ENCODE data around the gene C1QTNF6.

DNA sequence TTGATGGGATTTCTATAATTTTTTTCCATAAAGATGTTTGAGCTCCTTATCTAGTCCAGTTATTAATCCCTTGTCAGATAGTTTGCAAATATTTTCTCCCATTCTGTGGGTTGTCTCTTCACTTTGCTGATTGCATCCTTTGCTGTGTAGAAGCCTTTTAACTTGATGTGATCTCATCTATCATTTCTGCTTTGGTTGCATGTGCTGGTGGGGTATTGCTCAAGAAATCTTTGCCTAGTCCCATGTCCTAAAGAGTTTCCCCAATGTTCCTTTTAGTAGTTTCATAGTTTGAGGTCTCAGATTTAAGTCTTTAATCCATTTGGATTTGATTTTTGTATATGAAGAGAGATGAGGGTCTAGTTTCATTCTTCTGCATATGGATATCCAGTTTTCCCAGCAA lies 36.6 kb downstream of the C1QTNF6 start:
- TF ChIP-seq PBX3 (CRISPR knock-in tag; IDR thresholded peaks at IDR 0.05) = no peak
- TF ChIP-seq, protein P1, sequence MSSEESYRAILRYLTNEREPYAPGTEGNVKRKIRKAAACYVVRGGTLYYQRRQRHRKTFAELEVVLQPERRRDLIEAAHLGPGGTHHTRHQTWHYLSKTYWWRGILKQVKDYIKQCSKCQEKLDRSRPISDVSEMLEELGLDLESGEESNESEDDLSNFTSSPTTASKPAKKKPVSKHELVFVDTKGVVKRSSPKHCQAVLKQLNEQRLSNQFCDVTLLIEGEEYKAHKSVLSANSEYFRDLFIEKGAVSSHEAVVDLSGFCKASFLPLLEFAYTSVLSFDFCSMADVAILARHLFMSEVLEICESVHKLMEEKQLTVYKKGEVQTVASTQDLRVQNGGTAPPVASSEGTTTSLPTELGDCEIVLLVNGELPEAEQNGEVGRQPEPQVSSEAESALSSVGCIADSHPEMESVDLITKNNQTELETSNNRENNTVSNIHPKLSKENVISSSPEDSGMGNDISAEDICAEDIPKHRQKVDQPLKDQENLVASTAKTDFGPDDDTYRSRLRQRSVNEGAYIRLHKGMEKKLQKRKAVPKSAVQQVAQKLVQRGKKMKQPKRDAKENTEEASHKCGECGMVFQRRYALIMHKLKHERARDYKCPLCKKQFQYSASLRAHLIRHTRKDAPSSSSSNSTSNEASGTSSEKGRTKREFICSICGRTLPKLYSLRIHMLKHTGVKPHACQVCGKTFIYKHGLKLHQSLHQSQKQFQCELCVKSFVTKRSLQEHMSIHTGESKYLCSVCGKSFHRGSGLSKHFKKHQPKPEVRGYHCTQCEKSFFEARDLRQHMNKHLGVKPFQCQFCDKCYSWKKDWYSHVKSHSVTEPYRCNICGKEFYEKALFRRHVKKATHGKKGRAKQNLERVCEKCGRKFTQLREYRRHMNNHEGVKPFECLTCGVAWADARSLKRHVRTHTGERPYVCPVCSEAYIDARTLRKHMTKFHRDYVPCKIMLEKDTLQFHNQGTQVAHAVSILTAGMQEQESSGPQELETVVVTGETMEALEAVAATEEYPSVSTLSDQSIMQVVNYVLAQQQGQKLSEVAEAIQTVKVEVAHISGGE (tag by site-specific recombination; conservative IDR thresholded peaks at IDR 0.05; ENCODE audit: low read depth) = no peak
- no peak for TF ChIP-seq CTCF (tag by site-specific recombination; IDR thresholded peaks at IDR 0.05)
- no peak for TF ChIP-seq AEBP2 (tag by site-specific recombination; IDR thresholded peaks at IDR 0.05; ENCODE audit: borderline replicate concordance)
- no peak for TF ChIP-seq GLIS2 (tag by site-specific recombination; IDR thresholded peaks at IDR 0.05)
- no peak for TF ChIP-seq ZSCAN23 (tag by site-specific recombination; IDR thresholded peaks at IDR 0.05)
- no peak for TF ChIP-seq ATF2 (tag by site-specific recombination; IDR thresholded peaks at IDR 0.05; ENCODE audit: low read depth)
- no peak for TF ChIP-seq KLF10 (tag by site-specific recombination; IDR thresholded peaks at IDR 0.05)
